Common myeloid progenitor, CD34-positive (primary cell): ENCODE measurements around the gene TUBA4A. TPM values are rescaled to one million over a fixed set of nuclear protein-coding genes. Genes with fewer than 3 reads are reported as not detected.

Experiments
- CTCF ChIA-PET: fragments of 350-600 bp; sonication (Branson Sonifier 250); formaldehyde crosslinking; loops from one replicate; lab custom pipeline; 2021; ENCODE audit warnings: antibody characterized with exemption; lab: Charles Lee
- POLR2A ChIA-PET: fragments of 350-600 bp; sonication (Branson Sonifier 250); formaldehyde crosslinking; loops from one replicate; lab custom pipeline; 2021; ENCODE audit warnings: antibody characterized with exemption; lab: Charles Lee
- DNase-seq, 3 donors: peaks; one replicate each; pipeline versions ENCODE4 v3.0.0 to v3.0.0-alpha.2; 2013
- H3K27ac ChIP-seq, 2 experiments: 1 replicate in 1 of 2; 2 replicates in 1 of 2; pipeline ENCODE4 v1.7.0; 2013; ENCODE audit warnings: inconsistent platforms in 2 of 2, low read length in 2 of 2, mild to moderate bottlenecking in 2 of 2, low read depth in 1 of 2, moderate library complexity in 1 of 2; ENCODE audit not compliant: severe bottlenecking in 2 of 2, insufficient read depth in 1 of 2, poor library complexity in 1 of 2
- H3K27me3 ChIP-seq, 5 experiments: replicated peaks in 2 of 5; 1 replicate in 3 of 5; 2 replicates in 2 of 5; pipeline versions ENCODE4 v1.6.1 to v1.7.0; 2013; ENCODE audit warnings: low read length in 4 of 5, mild to moderate bottlenecking in 2 of 5, moderate library complexity in 2 of 5, inconsistent platforms in 1 of 5; ENCODE audit not compliant: insufficient read depth in 5 of 5, control insufficient read depth in 4 of 5
- H3K36me3 ChIP-seq, 4 experiments: 1 replicate in 2 of 4; 2 replicates in 2 of 4; pipeline versions ENCODE4 v1.6.1 to v1.7.0; 2013; ENCODE audit warnings: low read length in 3 of 4, control low read depth in 1 of 4, mild to moderate bottlenecking in 1 of 4; ENCODE audit not compliant: control insufficient read depth in 4 of 4, insufficient read depth in 4 of 4
- H3K4me1 ChIP-seq, 4 experiments: 1 replicate in 3 of 4; 2 replicates in 1 of 4; pipeline versions ENCODE4 v1.6.1 to v1.7.1; 2013; ENCODE audit warnings: low read length in 3 of 4, mild to moderate bottlenecking in 3 of 4, control low read depth in 1 of 4, inconsistent platforms in 1 of 4, moderate library complexity in 1 of 4; ENCODE audit not compliant: control insufficient read depth in 4 of 4, insufficient read depth in 4 of 4; ENCODE audit errors: control extremely low read depth in 1 of 4
- H3K4me3 ChIP-seq, 7 experiments: 1 replicate in 4 of 7; 2 replicates in 3 of 7; pipeline versions ENCODE4 v1.5.1 to v1.7.0; 2013; ENCODE audit warnings: mild to moderate bottlenecking in 7 of 7, low read length in 6 of 7, moderate library complexity in 6 of 7, inconsistent platforms in 2 of 7, low read depth in 2 of 7, control low read depth in 1 of 7; ENCODE audit not compliant: insufficient read depth in 4 of 7, control insufficient read depth in 1 of 7; ENCODE audit errors: extremely low read depth in 1 of 7
- H3K9me3 ChIP-seq, 5 experiments: 1 replicate in 4 of 5; 2 replicates in 1 of 5; pipeline versions ENCODE4 v1.6.1 to v1.7.1; 2013; ENCODE audit warnings: low read length in 4 of 5, mild to moderate bottlenecking in 2 of 5, inconsistent platforms in 1 of 5, low read depth in 1 of 5, moderate library complexity in 1 of 5; ENCODE audit not compliant: control insufficient read depth in 4 of 5, insufficient read depth in 2 of 5; ENCODE audit errors: control extremely low read depth in 1 of 5
- WGBS: methylation state at CpG from one replicate; pipeline ENCODE4 v1.1.5; 2013; ENCODE audit not compliant: insufficient coverage; 5-methylcytosine and 5-hydroxymethylcytosine counted together
- polyA plus RNA-seq: library from polyadenylated mRNA; unstranded; fragments of 120-200 nt; gene quantifications from one replicate; pipeline ENCODE4 v1.2.1, GENCODE V29; 2013

The TUBA4A gene
- 11.2 TPM for polyA plus RNA-seq

- ChIA-PET POLR2A (interaction anchor here (0.7 to 1.6 kb wide), 7 partner anchors 9 to 48 kb away, joined by 3 to 9 read pairs (median 3); partner anchors contain the start of genes ANKZF1, ATG9A, GLB1L and STK16), CTCF (interaction anchor here (0.9 to 8.7 kb wide), 13 partner anchors 9 to 100 kb away, joined by 3 to 81 read pairs (median 4); partner anchors contain the start of genes ANKZF1, ATG9A, DNAJB2 and GLB1L)
- Histone ChIP-seq H3K4me1 (peaks cover 10 to 59% (median 56%) of the 10 kb centered on the region in 4 experiments), H3K9me3 (no peaks in the 10 kb centered on the region), H3K27ac (peak within 1 kb of the TSS in 1 of 2 experiments; percentile 58), H3K4me3 (peak within 1 kb of the TSS; percentile 51 to 97 (median 75)), H3K36me3 (peaks cover 0 to 15% (median 9%) of the 10 kb centered on the region in 4 experiments), H3K27me3 (peaks cover 0 to 10% (median 0%) of the 10 kb centered on the region in 5 experiments)
- peak; percentile 67 to 84 (median 82) for DNase-seq
- WGBS, result 0% methylated on average over 66 of the region's 76 CpGs
Observed at GRCh38 chr2:219253753-219254589, at the start of gene TUBA4A. Gene TUBA4A, minus strand, starts transcription at chr2:219253918. Its CDS starts 60 bp downstream, at chr2:219253858.

GRCh38 chr2:219302412-219302968 lies 48.8 kb upstream of the TUBA4A start:
- ChIA-PET CTCF (interaction anchor here (1.2 to 14.8 kb wide), 3 partner anchors 10 to 239 kb away, joined by 3 to 381 read pairs (median 16); partner anchors contain the start of gene DNAJB2), POLR2A (no interaction called here)
- peaks cover 5 to 73% (median 27%) of the 10 kb centered on the region in 5 experiments for H3K27me3 ChIP-seq
- no peaks in the 10 kb centered on the region for H3K9me3 ChIP-seq
- peaks cover 0 to 2% (median 0%) of the 10 kb centered on the region in 4 experiments for H3K4me1 ChIP-seq
- H3K36me3 ChIP-seq, result no peaks in the 10 kb centered on the region
- 90% methylated on average over 10 of the region's 11 CpGs for WGBS
- no peak overlapping the region for H3K27ac ChIP-seq
- no peak for DNase-seq
- H3K4me3 ChIP-seq, result no peak overlapping the region

- ChIA-PET CTCF (interaction anchor here (0.7 to 14.8 kb wide), 14 partner anchors 13 to 242 kb away, joined by 3 to 381 read pairs (median 5); partner anchors contain the start of genes DNAJB2, NHEJ1 and TUBA4A), POLR2A (interaction anchor here (1.0 kb wide), 1 partner anchor 12 kb away, joined by 3 read pairs; no protein-coding TSS in a partner anchor)
- Histone ChIP-seq H3K9me3 (no peaks in the 10 kb centered on the region), H3K27me3 (peaks cover 3 to 58% (median 25%) of the 10 kb centered on the region in 5 experiments), H3K36me3 (no peaks in the 10 kb centered on the region), H3K4me3 (no peak overlapping the region), H3K27ac (no peak overlapping the region), H3K4me1 (peaks cover 0 to 6% (median 3%) of the 10 kb centered on the region in 4 experiments)
- DNase-seq, result no peak
- WGBS, result 93% methylated on average over 2 of the region's 5 CpGs
Observed at GRCh38 chr2:219300022-219300421, 46.3 kb upstream of the TUBA4A start.

GRCh38 chr2:219299372-219299760 lies 45.6 kb upstream of the TUBA4A start:
- H3K4me3 ChIP-seq, result no peak overlapping the region
- WGBS, result 87% methylated on average over 6 of the region's 6 CpGs
- peaks cover under 1 to 52% (median 25%) of the 10 kb centered on the region in 5 experiments for H3K27me3 ChIP-seq
- H3K36me3 ChIP-seq, result no peaks in the 10 kb centered on the region
- H3K27ac ChIP-seq, result no peak overlapping the region
- POLR2A ChIA-PET, result interaction anchor here (1.0 kb wide), 1 partner anchor 13 kb away, joined by 3 read pairs; no protein-coding TSS in a partner anchor
- CTCF ChIA-PET, result interaction anchor here (0.6 to 14.8 kb wide), 17 partner anchors 9 to 282 kb away, joined by 3 to 381 read pairs (median 3); partner anchors contain the start of genes DNAJB2, NHEJ1 and TUBA4A
- DNase-seq, result no peak
- peaks cover 0 to 9% (median 8%) of the 10 kb centered on the region in 4 experiments for H3K4me1 ChIP-seq
- no peaks in the 10 kb centered on the region for H3K9me3 ChIP-seq

- Histone ChIP-seq H3K4me1 (peaks cover 0 to 14% (median 13%) of the 10 kb centered on the region in 4 experiments), H3K9me3 (no peaks in the 10 kb centered on the region), H3K27me3 (peaks cover 0 to 51% (median 25%) of the 10 kb centered on the region in 5 experiments), H3K4me3 (no peak overlapping the region), H3K27ac (no peak overlapping the region), H3K36me3 (no peaks in the 10 kb centered on the region)
- DNase-seq, result peak; percentile 70 to 87 (median 80)
- ChIA-PET CTCF (interaction anchor here (0.6 to 14.8 kb wide), 15 partner anchors 9 to 282 kb away, joined by 3 to 381 read pairs (median 4); partner anchors contain the start of genes DNAJB2, NHEJ1 and TUBA4A), POLR2A (no interaction called here)
- 19% methylated on average over 13 of the region's 15 CpGs for WGBS
Observed at GRCh38 chr2:219298759-219299371, 45.1 kb upstream of the TUBA4A start.

- no peak for DNase-seq
- Histone ChIP-seq H3K9me3 (no peaks in the 10 kb centered on the region), H3K36me3 (no peaks in the 10 kb centered on the region), H3K27me3 (peaks cover 0 to 42% (median 23%) of the 10 kb centered on the region in 5 experiments), H3K4me3 (no peak overlapping the region), H3K27ac (no peak overlapping the region), H3K4me1 (peaks cover 0 to 14% (median 14%) of the 10 kb centered on the region in 4 experiments)
- CTCF ChIA-PET, result interaction anchor here (1.1 to 14.8 kb wide), 7 partner anchors 16 to 176 kb away, joined by 3 to 381 read pairs (median 4); partner anchors contain the start of gene DNAJB2
- POLR2A ChIA-PET, result no interaction called here
- 88% methylated on average over 11 of the region's 14 CpGs for WGBS
Observed at GRCh38 chr2:219297766-219298456, 44.2 kb upstream of the TUBA4A start.
